Thyroid gland (tissue), 4 donors: ENCODE results near the gene RPL35A.

Source experiments
- CTCF ChIP-seq, 6 experiments: fragments of 200-600 bp in 3 of 6; fragments of 450-650 bp in 3 of 6; sonication (generic) in 3 of 6; IDR thresholded peaks; one replicate each; pipeline ENCODE4 v1.5.1; 2016 to 2019; ENCODE audit warnings: antibody characterized with exemption in 6 of 6, mild to moderate bottlenecking in 2 of 6, inconsistent platforms in 1 of 6, moderate library complexity in 1 of 6
- POLR2A ChIP-seq, 2 donors: fragments of 450-650 bp; IDR thresholded peaks; one replicate each; pipeline ENCODE4 v1.6.1; 2017; ENCODE audit warnings: antibody characterized with exemption in 2 of 2, mild to moderate bottlenecking in 2 of 2, moderate library complexity in 1 of 2

- TF ChIP-seq CTCF (IDR thresholded peaks at IDR 0.05) (no peak), POLR2A (IDR thresholded peaks at IDR 0.05) (no peak)
Observed at GRCh38 chr3:197940745-197941384, 9.1 kb upstream of the RPL35A start.
